SU-DHL-6 (cell line): Measurements from ENCODE around the gene C1orf21.

ENCODE experiments used
- CTCF ChIP-seq: fragments of 200-600 bp; sonication (generic); IDR thresholded peaks from one replicate; pipeline ENCODE4 v1.5.1; 2017; ENCODE audit warnings: antibody characterized with exemption, mild to moderate bottlenecking, low read length, moderate library complexity; ENCODE audit not compliant: insufficient read depth, poor library complexity, severe bottlenecking
- EZH2phosphoT487 ChIP-seq: fragments of 200-600 bp; sonication (generic), shearing (Covaris generic); conservative IDR thresholded peaks from 2 replicates; pipeline ENCODE4 v1.6.1; 2018; ENCODE audit warnings: mild to moderate bottlenecking, antibody characterized with exemption, low read length, moderate library complexity, mixed read lengths

- TF ChIP-seq CTCF = no peak
- TF ChIP-seq EZH2phosphoT487 = no peak
These were observed 3.0 kb upstream of the C1orf21 start for GRCh38 chr1:184383772-184384323.
